Chondrocyte (in vitro differentiated cells): ENCODE results near the gene HES2. TPM values are rescaled to one million over a fixed set of nuclear protein-coding genes. Genes with fewer than 3 reads are reported as not detected.

Experiments used
- DNase-seq: peaks from one replicate; pipeline ENCODE4 v3.0.0; 2021; ENCODE audit warnings: mixed read lengths, low spot score
- H3K27ac Mint-ChIP-seq: one replicate; pipeline ENCODE4 v1.8.0; 2021; ENCODE audit warnings: mild to moderate bottlenecking, moderate library complexity, mixed read lengths; ENCODE audit not compliant: unreplicated experiment
- H3K27me3 Mint-ChIP-seq: 2 replicates; pipeline ENCODE4 v1.8.0; 2021; ENCODE audit warnings: low read depth, mixed read lengths
- H3K36me3 Mint-ChIP-seq: 2 replicates; pipeline ENCODE4 v1.8.0; 2021; ENCODE audit warnings: low read depth, mixed read lengths
- H3K4me1 Mint-ChIP-seq: 2 replicates; pipeline ENCODE4 v1.8.0; 2021; ENCODE audit warnings: low read depth, mild to moderate bottlenecking, mixed read lengths
- H3K4me3 Mint-ChIP-seq: one replicate; pipeline ENCODE4 v1.8.0; 2021; ENCODE audit warnings: mild to moderate bottlenecking, moderate library complexity, mixed read lengths; ENCODE audit not compliant: unreplicated experiment
- H3K9me3 Mint-ChIP-seq: 2 replicates; pipeline ENCODE4 v1.8.0; 2021; ENCODE audit warnings: low read depth, mixed read lengths
- CTCF ChIP-seq: fragments of 200-600 bp; sonication (generic); IDR thresholded peaks from 2 replicates; pipeline ENCODE4 v1.5.0; 2021; ENCODE audit warnings: antibody characterized with exemption, mild to moderate bottlenecking, moderate library complexity
- total RNA-seq: library from RNA; stranded (reverse); gene quantifications from 3 replicates; pipeline ENCODE4 v1.2.1, GENCODE V29; 2021

Gene HES2
- total RNA-seq, 1 donor from 2014 or later: 0.15 TPM

- H3K27me3 Mint-ChIP-seq: peaks cover 32% of the 10 kb centered on the region
- no peak for TF ChIP-seq CTCF
- no peak overlapping the region for H3K4me3 Mint-ChIP-seq
- H3K9me3 Mint-ChIP-seq: no peaks in the 10 kb centered on the region
- no peak overlapping the region for H3K27ac Mint-ChIP-seq
- H3K4me1 Mint-ChIP-seq: peaks cover 26% of the 10 kb centered on the region
- H3K36me3 Mint-ChIP-seq: no peaks in the 10 kb centered on the region
- DNase-seq: peak; percentile 77
Observed at GRCh38 chr1:6427441-6428390, 8.0 kb upstream of the HES2 start.

GRCh38 chr1:6426972-6427350 is 7.2 kb upstream of the HES2 start:
- H3K9me3 Mint-ChIP-seq: no peaks in the 10 kb centered on the region
- TF ChIP-seq CTCF: no peak
- DNase-seq: no peak
- H3K27me3 Mint-ChIP-seq: peaks cover 32% of the 10 kb centered on the region
- no peak overlapping the region for H3K4me3 Mint-ChIP-seq
- H3K4me1 Mint-ChIP-seq: peaks cover 27% of the 10 kb centered on the region
- H3K27ac Mint-ChIP-seq: no peak overlapping the region
- H3K36me3 Mint-ChIP-seq: no peaks in the 10 kb centered on the region

- DNase-seq: peak; percentile 72
- TF ChIP-seq CTCF: no peak
- Mint-ChIP-seq H3K36me3 (no peaks in the 10 kb centered on the region), H3K27ac (no peak overlapping the region), H3K9me3 (no peaks in the 10 kb centered on the region), H3K27me3 (peaks cover 36% of the 10 kb centered on the region), H3K4me3 (no peak overlapping the region), H3K4me1 (peaks cover 27% of the 10 kb centered on the region)
Observed at GRCh38 chr1:6426277-6426971, 6.7 kb upstream of the HES2 start.

GRCh38 chr1:6425658-6426057 is 5.9 kb upstream of the HES2 start:
- TF ChIP-seq CTCF: no peak
- H3K36me3 Mint-ChIP-seq: no peaks in the 10 kb centered on the region
- H3K27me3 Mint-ChIP-seq: peaks cover 40% of the 10 kb centered on the region
- H3K9me3 Mint-ChIP-seq: no peaks in the 10 kb centered on the region
- DNase-seq: peak; percentile 78
- H3K27ac Mint-ChIP-seq: no peak overlapping the region
- peaks cover 27% of the 10 kb centered on the region for H3K4me1 Mint-ChIP-seq
- H3K4me3 Mint-ChIP-seq: no peak overlapping the region
